A673 (cell line): ENCODE data around the gene ITM2C. TPM values are rescaled to one million over a fixed set of nuclear protein-coding genes. Genes with fewer than 3 reads are reported as not detected.

ENCODE experiments used
- BruUV-seq: library from RNA; stranded (reverse); fragments of 400-500 nt; replicated peaks from 2 replicates; lab custom pipeline; 2021; lab: Mats Ljungman, UMichigan
- CTCF ChIA-PET: fragments of 300-600 bp; sonication (Branson Sonifier 250); formaldehyde crosslinking; loops from one replicate; lab custom pipeline; 2022; ENCODE audit warnings: antibody characterized with exemption; lab: Charles Lee
- POLR2A ChIA-PET: fragments of 300-600 bp; sonication (Branson Sonifier 250); formaldehyde crosslinking; loops from one replicate; lab custom pipeline; 2022; ENCODE audit warnings: antibody characterized with exemption; ENCODE audit not compliant: low non-redundant PET; lab: Charles Lee
- DNase-seq: peaks from one replicate; pipeline ENCODE4 v3.0.0-alpha.2; 2015; ENCODE audit warnings: low spot score
- H3K27ac ChIP-seq: fragments of 200-600 bp; sonication (generic); 2 replicates; pipeline ENCODE4 v1.5.1; 2016; ENCODE audit warnings: mixed run types, low read depth, mild to moderate bottlenecking, mixed read lengths, antibody characterized with exemption, low read length; ENCODE audit not compliant: poor library complexity, severe bottlenecking
- H3K27me3 ChIP-seq: fragments of 200-600 bp; sonication (generic); replicated peaks from 2 replicates; pipeline ENCODE4 v1.6.1; 2017; ENCODE audit warnings: mixed run types, low read depth, mild to moderate bottlenecking, mixed read lengths, antibody characterized with exemption, low read length; ENCODE audit not compliant: insufficient read depth, poor library complexity
- H3K36me3 ChIP-seq: fragments of 200-600 bp; sonication (generic); 2 replicates; pipeline ENCODE4 v1.6.1; 2016; ENCODE audit warnings: mixed run types, mild to moderate bottlenecking, mixed read lengths, antibody characterized with exemption, low read length; ENCODE audit not compliant: insufficient read depth, poor library complexity, severe bottlenecking
- H3K4me1 ChIP-seq: fragments of 200-600 bp; sonication (generic); 2 replicates; pipeline ENCODE4 v1.6.1; 2017; ENCODE audit warnings: mixed run types, mild to moderate bottlenecking, mixed read lengths, antibody characterized with exemption, low read length; ENCODE audit not compliant: insufficient read depth, poor library complexity, severe bottlenecking
- H3K4me3 ChIP-seq: fragments of 200-600 bp; sonication (generic); 2 replicates; pipeline ENCODE4 v1.5.1; 2016; ENCODE audit warnings: low read depth, mixed run types, mild to moderate bottlenecking, mixed read lengths, low read length; ENCODE audit not compliant: poor library complexity, severe bottlenecking
- H3K9me3 ChIP-seq: fragments of 200-600 bp; sonication (generic); 2 replicates; pipeline ENCODE4 v1.6.1; 2016; ENCODE audit warnings: mixed run types, low read depth, mild to moderate bottlenecking, mixed read lengths, antibody characterized with exemption, low read length; ENCODE audit not compliant: poor library complexity, severe bottlenecking
- EZH2 ChIP-seq: fragments of 200-600 bp; sonication (generic); IDR thresholded peaks from 2 replicates; pipeline ENCODE4 v1.6.1; 2017; ENCODE audit warnings: borderline replicate concordance, low read depth, mild to moderate bottlenecking, mixed read lengths, antibody characterized with exemption, low read length; ENCODE audit not compliant: poor library complexity, severe bottlenecking
- intact Hi-C: fragments of 100-400 bp; cut with micrococcal nuclease; formaldehyde crosslinking; loops from one replicate; pipeline ENCODE4 v1.10.0; 2022; ENCODE audit not compliant: unreplicated experiment
- total RNA-seq: library from RNA; stranded (reverse); gene quantifications from 2 replicates; pipeline ENCODE4 v1.2.3, GENCODE V29; 2021
- TF ChIP-seq, protein P1 (sequence below): fragments of 300-800, 200-600 bp; sonication (generic); conservative IDR thresholded peaks from 2 replicates; pipeline ENCODE4 v1.5.1; 2017; ENCODE audit warnings: low read depth, mild to moderate bottlenecking, antibody characterized with exemption, low read length, moderate library complexity, mixed read lengths

The ITM2C gene
- total RNA-seq, 1 experiment from 2014 or later = 283 TPM

DNA sequence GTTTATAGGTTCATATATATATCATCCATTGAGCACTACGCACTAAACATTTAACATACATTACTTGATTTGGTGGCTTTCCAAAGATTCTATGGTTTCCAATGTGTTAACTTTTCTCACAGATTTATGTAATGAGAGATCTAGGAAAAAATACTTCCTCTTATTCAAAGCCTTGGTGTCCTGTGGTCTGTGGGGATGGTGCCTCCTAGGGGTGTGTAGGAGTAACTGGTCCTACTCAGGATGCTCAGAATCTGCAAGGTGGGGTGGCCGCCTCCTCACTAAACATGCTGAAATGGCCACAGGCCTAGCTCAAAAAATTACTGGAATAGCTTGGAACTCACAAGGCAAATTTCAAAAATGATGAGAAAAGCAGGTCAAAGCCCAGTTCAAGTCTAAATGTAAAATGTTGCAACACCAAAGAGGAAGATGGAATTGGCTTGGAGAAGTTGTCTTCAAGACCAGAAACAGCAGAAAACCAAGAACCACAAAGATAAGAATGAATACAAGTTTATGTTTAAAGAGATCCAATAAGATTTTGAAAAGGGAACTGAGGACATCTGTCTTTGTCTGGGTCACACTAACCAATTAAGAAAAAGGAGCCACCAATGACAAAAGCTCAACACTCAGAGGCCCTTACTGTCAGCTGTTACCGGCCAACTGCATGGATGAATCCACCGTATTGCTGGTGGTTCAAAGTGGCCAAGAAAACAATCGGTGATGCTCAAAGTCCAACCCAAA is 48.8 kb downstream of the ITM2C start:
- H3K4me3 ChIP-seq = no peak overlapping the region
- intact Hi-C loops = loop anchor here (1.0 kb wide), 1 partner anchor 65 kb away; no protein-coding TSS in a partner anchor
- POLR2A ChIA-PET = no interaction called here
- DNase-seq = peak; percentile 49
- H3K36me3 ChIP-seq = no peaks in the 10 kb centered on the region
- no peaks in the 10 kb centered on the region for H3K9me3 ChIP-seq
- H3K27ac ChIP-seq = no peak overlapping the region
- H3K4me1 ChIP-seq = peaks cover 6% of the 10 kb centered on the region
- TF ChIP-seq, protein P1, sequence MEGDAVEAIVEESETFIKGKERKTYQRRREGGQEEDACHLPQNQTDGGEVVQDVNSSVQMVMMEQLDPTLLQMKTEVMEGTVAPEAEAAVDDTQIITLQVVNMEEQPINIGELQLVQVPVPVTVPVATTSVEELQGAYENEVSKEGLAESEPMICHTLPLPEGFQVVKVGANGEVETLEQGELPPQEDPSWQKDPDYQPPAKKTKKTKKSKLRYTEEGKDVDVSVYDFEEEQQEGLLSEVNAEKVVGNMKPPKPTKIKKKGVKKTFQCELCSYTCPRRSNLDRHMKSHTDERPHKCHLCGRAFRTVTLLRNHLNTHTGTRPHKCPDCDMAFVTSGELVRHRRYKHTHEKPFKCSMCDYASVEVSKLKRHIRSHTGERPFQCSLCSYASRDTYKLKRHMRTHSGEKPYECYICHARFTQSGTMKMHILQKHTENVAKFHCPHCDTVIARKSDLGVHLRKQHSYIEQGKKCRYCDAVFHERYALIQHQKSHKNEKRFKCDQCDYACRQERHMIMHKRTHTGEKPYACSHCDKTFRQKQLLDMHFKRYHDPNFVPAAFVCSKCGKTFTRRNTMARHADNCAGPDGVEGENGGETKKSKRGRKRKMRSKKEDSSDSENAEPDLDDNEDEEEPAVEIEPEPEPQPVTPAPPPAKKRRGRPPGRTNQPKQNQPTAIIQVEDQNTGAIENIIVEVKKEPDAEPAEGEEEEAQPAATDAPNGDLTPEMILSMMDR = peak; percentile 59
- no peak for TF ChIP-seq EZH2
- BruUV-seq = no TSS peak
- no peaks in the 10 kb centered on the region for H3K27me3 ChIP-seq
- CTCF ChIA-PET = interaction anchor here (0.5 kb wide), 1 partner anchor 843 kb away, joined by 8 read pairs; no protein-coding TSS in a partner anchor

DNA sequence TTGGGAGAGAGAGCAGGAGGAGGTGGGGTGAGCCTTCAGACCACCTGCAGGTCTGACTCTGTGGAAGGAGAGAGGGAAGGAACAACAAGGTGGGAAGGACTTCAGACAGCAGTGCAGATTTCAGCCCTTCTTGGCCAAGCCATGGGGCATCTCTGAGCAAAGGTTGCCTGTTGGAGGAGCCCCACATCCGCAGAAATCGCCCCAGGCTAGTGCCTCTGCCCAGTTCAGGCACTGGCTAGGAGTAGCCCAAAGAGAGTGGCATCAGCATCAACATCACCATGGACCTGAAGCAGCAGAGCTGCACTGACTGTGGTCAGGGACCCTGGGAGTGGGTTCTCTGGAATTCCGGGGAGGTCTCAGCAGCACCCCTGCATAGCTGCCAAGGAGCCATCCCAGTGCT is 50.1 kb downstream of the ITM2C start:
- DNase-seq = no peak
- POLR2A ChIA-PET = no interaction called here
- TF ChIP-seq EZH2 = no peak
- TF ChIP-seq, protein P1 = no peak
- Histone ChIP-seq H3K36me3 (no peaks in the 10 kb centered on the region), H3K9me3 (no peaks in the 10 kb centered on the region), H3K27ac (no peak overlapping the region), H3K4me3 (no peak overlapping the region), H3K4me1 (no peaks in the 10 kb centered on the region), H3K27me3 (no peaks in the 10 kb centered on the region)
- no TSS peak for BruUV-seq
- intact Hi-C loops = no loop called here
- CTCF ChIA-PET = no interaction called here

DNA sequence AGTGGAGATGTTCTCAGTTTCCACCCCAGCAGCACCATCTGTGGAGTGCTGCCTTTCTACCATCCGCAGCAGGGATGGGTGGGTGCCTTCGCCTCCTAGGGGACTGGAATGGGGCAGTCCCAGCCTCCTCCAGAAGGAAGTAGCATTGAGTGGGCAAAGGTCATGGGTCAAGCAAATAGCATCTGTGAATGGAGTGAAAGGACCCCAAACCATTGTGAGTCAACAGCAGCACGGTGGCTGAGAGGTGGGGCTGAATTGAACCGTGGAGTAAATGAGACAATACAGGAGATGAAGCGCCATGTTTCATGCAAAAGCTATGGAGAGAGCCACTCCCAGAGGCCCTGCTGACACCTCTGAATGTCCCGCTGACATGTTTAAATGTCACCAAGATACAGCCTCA is 50.6 kb downstream of the ITM2C start:
- no peak overlapping the region for H3K4me3 ChIP-seq
- TF ChIP-seq EZH2 = no peak
- TF ChIP-seq, protein P1 = no peak
- no TSS peak for BruUV-seq
- POLR2A ChIA-PET = no interaction called here
- no peaks in the 10 kb centered on the region for H3K4me1 ChIP-seq
- CTCF ChIA-PET = no interaction called here
- H3K27ac ChIP-seq = no peak overlapping the region
- H3K9me3 ChIP-seq = no peaks in the 10 kb centered on the region
- DNase-seq = no peak
- intact Hi-C loops = no loop called here
- no peaks in the 10 kb centered on the region for H3K27me3 ChIP-seq
- H3K36me3 ChIP-seq = no peaks in the 10 kb centered on the region
